Stimulated activated memory B cell treated with anti-CD40 and anti-IgM and Interleukin-4, amounts not matched to agents 10 μg/mL and 1 μg/mL and 100 μg/mL, for 72 hours (primary cell): ENCODE results near the gene FCF1.
A peak's percentile ranks its signal among the peaks of the same experiment; 100 is the strongest.

Experiments
- ATAC-seq: fragments of 150-1000 bp; cut with Tn5 transposase; 2 replicates; pipeline ENCODE4 v1.10.0; 2021
- H3K27ac Mint-ChIP-seq: one replicate; pipeline ENCODE4 v1.8.0; 2022; ENCODE audit warnings: mild to moderate bottlenecking, mixed read lengths
- H3K27me3 Mint-ChIP-seq: one replicate; pipeline ENCODE4 v1.8.0; 2022; ENCODE audit warnings: mixed read lengths
- H3K36me3 Mint-ChIP-seq: one replicate; pipeline ENCODE4 v1.8.0; 2022; ENCODE audit warnings: mixed read lengths
- H3K4me1 Mint-ChIP-seq: one replicate; pipeline ENCODE4 v1.8.0; 2022; ENCODE audit warnings: mixed read lengths
- H3K4me3 Mint-ChIP-seq: one replicate; pipeline ENCODE4 v1.8.0; 2022; ENCODE audit warnings: mild to moderate bottlenecking, moderate library complexity, mixed read lengths
- H3K9me3 Mint-ChIP-seq: one replicate; pipeline ENCODE4 v1.8.0; 2022; ENCODE audit warnings: mixed read lengths

FCF1 gene

DNA sequence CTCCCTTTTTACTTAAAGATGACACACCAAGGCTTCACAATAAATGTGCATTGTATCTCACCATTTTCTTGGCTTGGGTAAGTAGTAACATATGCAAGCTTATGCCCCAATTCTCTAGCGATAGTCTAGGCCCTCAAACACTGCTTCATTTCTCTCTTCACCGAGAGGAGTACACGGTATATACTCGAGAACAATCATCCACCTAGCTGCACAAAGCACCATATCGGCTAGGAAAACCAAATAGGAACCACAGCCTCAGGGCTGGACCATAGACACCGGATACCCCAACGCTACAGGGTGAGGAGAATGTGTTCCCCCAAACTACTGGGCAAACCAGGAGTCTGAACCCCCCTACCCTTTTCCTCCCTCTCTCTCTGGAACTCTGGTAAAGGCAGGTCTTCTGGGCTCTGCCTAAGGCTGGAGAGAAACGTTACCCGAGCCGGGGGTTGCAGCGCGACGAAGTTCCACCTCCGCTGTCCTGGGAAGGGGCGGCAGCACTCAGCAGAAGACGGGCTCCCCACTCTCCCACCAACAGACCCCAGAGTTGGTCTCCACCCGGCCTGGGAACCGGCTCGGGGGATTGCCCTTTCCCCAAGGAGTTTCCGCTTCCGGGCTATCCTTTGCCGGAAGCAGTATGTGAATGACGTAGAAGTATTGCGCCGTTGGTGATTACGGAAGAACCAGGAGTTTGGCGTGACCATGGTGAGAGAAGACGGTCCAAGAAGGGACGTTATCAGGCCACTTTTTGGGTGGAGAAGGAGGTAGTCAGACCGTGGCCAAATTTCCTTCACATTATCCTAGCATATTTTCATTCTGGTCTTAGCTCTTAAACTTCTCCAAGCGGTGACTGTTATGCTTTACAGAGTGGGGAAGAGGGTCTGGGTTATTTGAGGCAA, at the start of gene FCF1, which contains the start of gene AREL1:
Gene FCF1, plus strand, starts transcription at position 646 of the 896 bp plus-strand sequence. Its CDS starts 54 bp downstream, at position 700.
Gene AREL1, minus strand, starts transcription at position 582 of the 896 bp plus-strand sequence. CDS start 27,465 bp downstream, outside the sequence.
- H3K27me3 Mint-ChIP-seq, result no peaks in the 10 kb centered on the region
- peaks cover 48% of the 10 kb centered on the region for H3K4me1 Mint-ChIP-seq
- peaks cover 26% of the 10 kb centered on the region for H3K36me3 Mint-ChIP-seq
- peak; percentile 98 for ATAC-seq
- H3K4me3 Mint-ChIP-seq, result peak within 1 kb of the TSS; percentile 94
- H3K27ac Mint-ChIP-seq, result peak within 1 kb of the TSS; percentile 92
- no peaks in the 10 kb centered on the region for H3K9me3 Mint-ChIP-seq

DNA sequence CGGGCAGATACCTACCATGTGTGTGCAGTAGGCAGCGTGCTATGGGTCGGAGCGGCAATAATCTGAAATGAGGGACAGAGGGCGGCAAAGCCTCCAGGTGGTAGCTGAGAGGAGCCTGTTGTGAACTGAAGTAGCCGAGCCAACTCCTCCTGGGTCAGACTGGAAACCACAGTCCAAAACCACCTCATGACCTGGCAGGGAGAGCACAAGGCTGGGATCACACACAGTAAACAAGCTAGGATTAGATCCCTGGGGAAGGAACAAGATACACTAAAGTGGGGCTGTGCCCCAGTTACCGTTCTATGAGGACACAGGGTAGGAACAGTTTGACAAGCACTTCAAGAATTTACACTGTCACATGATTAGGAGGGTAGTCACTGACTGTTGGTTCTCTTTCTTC, 49.1 kb upstream of the FCF1 start:
- Mint-ChIP-seq H3K4me3 (no peak overlapping the region), H3K36me3 (peaks cover 63% of the 10 kb centered on the region), H3K27ac (no peak overlapping the region), H3K9me3 (no peaks in the 10 kb centered on the region), H3K27me3 (no peaks in the 10 kb centered on the region), H3K4me1 (no peaks in the 10 kb centered on the region)
- no peak for ATAC-seq

DNA sequence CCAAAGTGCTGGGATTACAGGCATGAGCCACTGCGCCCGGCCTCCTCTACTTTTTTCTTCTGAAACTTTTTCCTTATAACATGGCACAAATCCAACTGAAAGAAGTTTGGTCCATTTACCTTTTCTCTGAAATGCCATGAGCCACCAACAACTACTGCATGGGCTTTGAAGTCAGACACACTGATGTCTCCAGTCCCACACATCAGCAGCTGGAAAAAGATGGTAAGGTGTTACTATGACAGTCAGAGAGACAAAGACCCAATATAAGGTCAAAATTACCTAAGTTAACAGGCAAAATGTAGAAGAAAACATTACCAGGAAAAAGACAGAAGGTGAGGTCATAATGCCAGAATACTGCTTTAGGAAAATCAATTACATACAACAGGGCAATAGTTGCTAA, 48.2 kb upstream of the FCF1 start:
- no peaks in the 10 kb centered on the region for H3K27me3 Mint-ChIP-seq
- no peak overlapping the region for H3K4me3 Mint-ChIP-seq
- H3K36me3 Mint-ChIP-seq, result peaks cover 71% of the 10 kb centered on the region
- H3K9me3 Mint-ChIP-seq, result no peaks in the 10 kb centered on the region
- no peak for ATAC-seq
- H3K27ac Mint-ChIP-seq, result no peak overlapping the region
- H3K4me1 Mint-ChIP-seq, result no peaks in the 10 kb centered on the region

DNA sequence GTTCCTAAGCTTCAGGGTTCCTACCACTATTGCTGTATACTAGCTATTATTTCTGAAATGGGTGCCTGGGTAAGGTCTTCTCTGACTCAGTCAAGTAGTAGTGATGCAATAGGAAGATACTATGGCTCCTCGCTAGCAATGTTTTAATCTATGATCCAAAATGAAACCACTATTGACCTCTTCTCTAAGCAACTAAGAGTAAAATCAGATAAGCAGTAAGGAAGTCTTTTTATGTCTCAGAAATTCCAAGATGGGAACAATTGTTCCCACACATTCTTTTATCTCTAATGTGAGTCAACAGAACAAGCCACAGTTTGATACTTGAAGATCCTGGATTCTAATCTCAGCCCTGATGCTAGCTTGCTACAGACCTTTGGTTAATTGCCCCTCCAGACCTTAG, 45.2 kb upstream of the FCF1 start:
- Mint-ChIP-seq H3K9me3 (no peaks in the 10 kb centered on the region), H3K36me3 (peaks cover 83% of the 10 kb centered on the region), H3K4me1 (no peaks in the 10 kb centered on the region), H3K27ac (no peak overlapping the region), H3K27me3 (no peaks in the 10 kb centered on the region), H3K4me3 (no peak overlapping the region)
- ATAC-seq, result no peak

- peaks cover 79% of the 10 kb centered on the region for H3K36me3 Mint-ChIP-seq
- no peak overlapping the region for H3K27ac Mint-ChIP-seq
- no peaks in the 10 kb centered on the region for H3K4me1 Mint-ChIP-seq
- H3K9me3 Mint-ChIP-seq, result no peaks in the 10 kb centered on the region
- H3K4me3 Mint-ChIP-seq, result no peak overlapping the region
- H3K27me3 Mint-ChIP-seq, result no peaks in the 10 kb centered on the region
- ATAC-seq, result no peak
Measured at GRCh38 chr14:74669256-74669655, 43.7 kb upstream of the FCF1 start.

GRCh38 chr14:74669846-74670245, 43.1 kb upstream of the FCF1 start:
- no peak for ATAC-seq
- Mint-ChIP-seq H3K27ac (no peak overlapping the region), H3K4me3 (no peak overlapping the region), H3K27me3 (no peaks in the 10 kb centered on the region), H3K9me3 (no peaks in the 10 kb centered on the region), H3K36me3 (peaks cover 78% of the 10 kb centered on the region), H3K4me1 (no peaks in the 10 kb centered on the region)

DNA sequence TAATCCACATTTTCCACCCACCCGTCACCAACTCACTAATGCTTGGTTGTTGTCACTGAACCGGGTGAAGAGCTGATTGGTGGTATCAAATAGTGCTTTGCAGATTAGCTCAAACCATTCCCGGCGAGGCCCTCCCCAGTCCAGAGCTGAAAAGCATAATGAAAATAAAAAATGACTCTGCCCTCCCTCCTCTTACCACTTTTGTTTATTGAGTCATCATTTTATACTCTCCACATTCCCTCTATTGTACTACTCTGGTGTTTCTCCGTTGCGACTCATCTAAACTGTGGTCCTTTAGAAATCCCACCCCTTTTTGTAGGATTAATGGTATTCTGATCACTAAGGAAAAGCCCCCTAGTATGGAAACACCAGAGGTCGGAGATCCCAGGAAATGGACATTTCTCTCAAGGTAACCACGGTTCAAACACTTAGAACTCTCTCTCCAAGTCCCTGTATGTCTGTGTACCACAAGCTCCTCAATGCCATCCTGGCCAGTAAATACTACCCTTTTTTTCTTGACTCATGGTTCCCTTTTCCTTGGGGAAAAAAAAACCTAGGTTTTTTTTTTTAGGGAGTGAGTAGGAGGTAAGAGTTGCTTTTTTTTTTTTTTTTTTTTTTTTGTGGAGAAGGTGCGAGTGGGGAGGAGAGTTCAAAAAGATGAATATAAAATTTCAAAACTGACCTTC, 42.1 kb upstream of the FCF1 start:
- no peak overlapping the region for H3K4me3 Mint-ChIP-seq
- no peak overlapping the region for H3K27ac Mint-ChIP-seq
- H3K36me3 Mint-ChIP-seq, result peaks cover 79% of the 10 kb centered on the region
- ATAC-seq, result no peak
- H3K27me3 Mint-ChIP-seq, result no peaks in the 10 kb centered on the region
- no peaks in the 10 kb centered on the region for H3K4me1 Mint-ChIP-seq
- H3K9me3 Mint-ChIP-seq, result no peaks in the 10 kb centered on the region

GRCh38 chr14:74671789-74672188, 41.2 kb upstream of the FCF1 start:
- Mint-ChIP-seq H3K27ac (no peak overlapping the region), H3K27me3 (no peaks in the 10 kb centered on the region), H3K4me1 (no peaks in the 10 kb centered on the region), H3K36me3 (peaks cover 79% of the 10 kb centered on the region), H3K4me3 (no peak overlapping the region), H3K9me3 (no peaks in the 10 kb centered on the region)
- ATAC-seq, result no peak

GRCh38 chr14:74673768-74674167, 39.2 kb upstream of the FCF1 start:
- Mint-ChIP-seq H3K27ac (no peak overlapping the region), H3K9me3 (no peaks in the 10 kb centered on the region), H3K4me3 (no peak overlapping the region), H3K27me3 (no peaks in the 10 kb centered on the region), H3K36me3 (peaks cover 67% of the 10 kb centered on the region), H3K4me1 (no peaks in the 10 kb centered on the region)
- ATAC-seq, result no peak

GRCh38 chr14:74675219-74675618, 37.7 kb upstream of the FCF1 start:
- Mint-ChIP-seq H3K27ac (no peak overlapping the region), H3K9me3 (no peaks in the 10 kb centered on the region), H3K4me1 (no peaks in the 10 kb centered on the region), H3K4me3 (no peak overlapping the region), H3K36me3 (peaks cover 67% of the 10 kb centered on the region), H3K27me3 (no peaks in the 10 kb centered on the region)
- ATAC-seq, result no peak

DNA sequence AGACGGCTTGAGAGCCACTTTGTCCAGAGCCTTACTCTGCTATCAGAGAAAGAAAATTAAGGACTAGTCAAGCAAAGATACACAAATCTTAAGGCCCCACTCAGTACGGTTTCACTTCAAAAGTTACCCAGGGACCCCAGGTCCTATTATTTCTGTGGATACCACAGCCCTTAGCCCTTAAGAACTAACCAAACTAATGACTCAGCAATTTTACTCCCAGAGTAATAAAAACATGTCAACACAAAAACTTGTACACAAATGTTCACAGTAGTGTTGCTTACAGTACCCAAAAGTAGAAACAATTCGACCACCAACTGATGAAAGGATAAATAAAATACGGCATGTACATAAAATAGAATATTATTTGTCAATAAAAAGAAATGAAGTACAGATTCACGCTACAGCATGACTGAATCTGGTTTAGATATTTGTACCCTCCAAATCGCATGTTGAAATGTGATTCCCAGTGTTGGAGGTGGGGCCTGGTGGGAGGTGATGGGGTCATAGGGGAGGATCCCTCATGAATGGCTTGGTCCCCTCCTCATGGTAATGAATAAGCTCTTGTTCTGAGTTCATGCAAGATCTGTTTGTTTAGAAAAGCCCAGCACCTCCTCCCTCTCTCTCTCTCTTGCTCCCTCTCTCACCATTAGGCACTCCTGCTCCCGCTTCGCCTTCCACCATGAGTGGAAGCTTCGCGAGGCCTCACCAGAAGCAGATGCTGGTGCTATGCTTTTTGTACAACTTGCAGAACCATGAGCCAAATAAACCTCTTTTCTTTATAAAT, 30.6 kb upstream of the FCF1 start:
- peak overlapping the region; percentile 54 for H3K27ac Mint-ChIP-seq
- H3K36me3 Mint-ChIP-seq, result peaks cover 57% of the 10 kb centered on the region
- H3K4me1 Mint-ChIP-seq, result peaks cover 29% of the 10 kb centered on the region
- H3K4me3 Mint-ChIP-seq, result no peak overlapping the region
- ATAC-seq, result no peak
- H3K27me3 Mint-ChIP-seq, result no peaks in the 10 kb centered on the region
- no peaks in the 10 kb centered on the region for H3K9me3 Mint-ChIP-seq

GRCh38 chr14:74683406-74683805, 29.5 kb upstream of the FCF1 start:
- H3K36me3 Mint-ChIP-seq, result peaks cover 63% of the 10 kb centered on the region
- H3K9me3 Mint-ChIP-seq, result no peaks in the 10 kb centered on the region
- no peak for ATAC-seq
- peaks cover 29% of the 10 kb centered on the region for H3K4me1 Mint-ChIP-seq
- H3K27me3 Mint-ChIP-seq, result no peaks in the 10 kb centered on the region
- H3K27ac Mint-ChIP-seq, result no peak overlapping the region
- H3K4me3 Mint-ChIP-seq, result no peak overlapping the region

DNA sequence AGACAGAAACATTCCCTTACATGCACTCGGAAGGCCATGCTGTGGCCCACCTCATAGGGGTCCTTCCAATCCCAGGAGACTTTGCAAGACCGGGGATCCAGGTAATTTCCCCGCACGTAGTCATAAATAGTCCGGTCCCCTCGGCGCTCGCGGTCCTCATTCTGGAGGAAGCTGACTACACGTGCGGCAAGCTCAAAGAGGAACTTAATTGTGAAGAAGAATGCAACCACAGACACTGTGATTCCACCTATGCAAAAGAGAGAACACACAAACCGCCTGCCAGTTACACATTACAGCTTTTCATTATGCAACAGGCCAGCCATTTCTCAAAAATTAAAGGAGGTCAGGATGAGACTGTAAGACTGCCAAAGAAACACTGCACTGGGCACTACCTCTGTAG, 28.5 kb upstream of the FCF1 start:
- Mint-ChIP-seq H3K4me3 (peak overlapping the region; percentile 13), H3K27me3 (no peaks in the 10 kb centered on the region), H3K27ac (no peak overlapping the region), H3K4me1 (peaks cover 29% of the 10 kb centered on the region), H3K9me3 (no peaks in the 10 kb centered on the region), H3K36me3 (peaks cover 67% of the 10 kb centered on the region)
- ATAC-seq, result peak; percentile 89

DNA sequence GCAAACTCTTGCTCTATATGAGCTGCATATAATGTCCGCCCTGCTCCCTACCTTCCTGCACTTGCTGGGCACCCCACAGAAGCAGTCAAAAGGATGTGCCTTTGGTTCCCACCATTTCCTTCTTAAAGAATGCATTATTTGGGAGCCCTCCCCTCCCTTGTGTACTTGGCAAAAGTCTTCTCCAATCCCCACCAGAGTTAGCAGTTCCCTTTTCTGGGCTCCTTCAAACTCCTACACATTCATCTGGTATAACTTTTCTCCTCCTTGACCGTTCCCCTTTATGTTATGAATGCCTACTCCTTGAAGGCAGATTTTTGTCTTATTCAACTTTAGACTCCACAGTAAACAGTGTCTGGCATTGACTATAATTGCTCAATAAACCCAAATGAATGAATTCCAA, 27.9 kb upstream of the FCF1 start:
- H3K4me3 Mint-ChIP-seq, result no peak overlapping the region
- no peaks in the 10 kb centered on the region for H3K9me3 Mint-ChIP-seq
- no peak for ATAC-seq
- H3K27ac Mint-ChIP-seq, result no peak overlapping the region
- peaks cover 29% of the 10 kb centered on the region for H3K4me1 Mint-ChIP-seq
- no peaks in the 10 kb centered on the region for H3K27me3 Mint-ChIP-seq
- peaks cover 67% of the 10 kb centered on the region for H3K36me3 Mint-ChIP-seq
